Spinal cord (tissue), 10 donors: ENCODE measurements around the gene CTDSP2. TPM values are rescaled to one million over a fixed set of nuclear protein-coding genes. Genes with fewer than 3 reads are reported as not detected.

ENCODE experiments used
- DNase-seq, 6 donors: peaks; one replicate each; pipeline versions ENCODE4 v3.0.0 to v3.0.0-alpha.2; 2013 to 2015; ENCODE audit warnings: low spot score in 6 of 6, low read depth in 4 of 6
- H3K27ac ChIP-seq: one replicate; pipeline ENCODE4 v1.5.1; 2013; ENCODE audit warnings: low read depth, low read length, control low read depth
- H3K27me3 ChIP-seq: one replicate; pipeline ENCODE4 v1.6.1; 2013; ENCODE audit warnings: low read length; ENCODE audit not compliant: control insufficient read depth, insufficient read depth
- H3K36me3 ChIP-seq: one replicate; pipeline ENCODE4 v1.6.1; 2013; ENCODE audit warnings: low read length; ENCODE audit not compliant: control insufficient read depth, insufficient read depth
- H3K4me1 ChIP-seq: one replicate; pipeline ENCODE4 v1.6.1; 2013; ENCODE audit warnings: low read length; ENCODE audit not compliant: control insufficient read depth, insufficient read depth
- H3K4me3 ChIP-seq: one replicate; pipeline ENCODE4 v1.5.1; 2013; ENCODE audit warnings: low read depth, low read length, control low read depth
- H3K9me3 ChIP-seq: one replicate; pipeline ENCODE4 v1.6.1; 2013; ENCODE audit warnings: low read length; ENCODE audit not compliant: control insufficient read depth, insufficient read depth
- WGBS: methylation state at CpG from one replicate; pipeline ENCODE4 v1.1.5; 2013; ENCODE audit warnings: missing lambda C conversion rate; ENCODE audit not compliant: insufficient coverage; 5-methylcytosine and 5-hydroxymethylcytosine counted together
- polyA plus RNA-seq, 2 donors: library from polyadenylated mRNA; unstranded; fragments of 120-200 nt; gene quantifications; one replicate each; pipeline ENCODE4 v1.2.1, GENCODE V29; 2013; ENCODE audit not compliant: insufficient read length in 2 of 2
- small RNA-seq: library from RNA; depleted of rRNA; stranded (forward); fragments of <200 nt; gene quantifications from one replicate; pipeline ENCODE3, GENCODE V24; 2014; ENCODE audit warnings: low replicate concordance
- total RNA-seq, 2 donors: library from RNA; depleted of rRNA in 1 of 2; stranded (reverse); fragments of 120-200 nt in 1 of 2; fragments of >200 nt in 1 of 2; gene quantifications; one replicate each; pipeline versions ENCODE4 v1.2.3 to v1.2.4, GENCODE V29; 2013 to 2014
- donor health status: healthy.

CTDSP2 gene
- total and polyA plus RNA-seq, 4 donors = 42.6 to 111 (median 102) TPM

GRCh38 chr12:57770734-57771133 is 75.8 kb downstream of the CTDSP2 start:
- WGBS = 77% methylated on average over 3 of the region's 4 CpGs
- H3K4me1 ChIP-seq = peaks cover 32% of the 10 kb centered on the region
- no peak for DNase-seq
- peaks cover 11% of the 10 kb centered on the region for H3K36me3 ChIP-seq
- no peaks in the 10 kb centered on the region for H3K9me3 ChIP-seq
- H3K27ac ChIP-seq = no peak overlapping the region
- no peak overlapping the region for H3K4me3 ChIP-seq
- H3K27me3 ChIP-seq = peaks cover 23% of the 10 kb centered on the region

Small RNAs within 50 kb of the gene (small RNA-seq; reads per million reads assigned to genes)
- gene MIR26A2 (7.1 reads per million, percentile 95 among the genes with 10 or more reads in this experiment), gene RNU6-1083P (not detected)

Other genes with a start within 250 kb of the CTDSP2 start
- gene DTX3, start 241.9 kb downstream of the CTDSP2 start, total RNA-seq = 10 to 100 TPM; 36.2 to 66.3 TPM
- 100 to 1,000 TPM; 144 to 162 TPM for gene DTX3, start 241.9 kb downstream of the CTDSP2 start, polyA plus RNA-seq
- 10 to 100 TPM; 27.2 to 42.4 TPM for gene ARHGEF25, start 235.3 kb downstream of the CTDSP2 start, total RNA-seq
- 10 to 100 TPM; 47.7 to 61.9 TPM for gene ARHGEF25, start 235.3 kb downstream of the CTDSP2 start, polyA plus RNA-seq
- 10 to 100 TPM; 11.7 to 19.7 TPM for gene B4GALNT1, start 213.5 kb downstream of the CTDSP2 start, total RNA-seq
- 10 to 100 TPM; 45.7 to 50.0 TPM for gene B4GALNT1, start 213.5 kb downstream of the CTDSP2 start, polyA plus RNA-seq
- gene OS9, start 152.6 kb downstream of the CTDSP2 start, total RNA-seq = 100 to 1,000 TPM; 140 to 261 TPM
- 100 to 1,000 TPM; 178 to 203 TPM for gene OS9, start 152.6 kb downstream of the CTDSP2 start, polyA plus RNA-seq
- 10 to 100 TPM; 13.0 to 27.5 TPM for gene AGAP2, start 108.0 kb downstream of the CTDSP2 start, total RNA-seq
- 100 to 1,000 TPM; 109 to 120 TPM for gene AGAP2, start 108.0 kb downstream of the CTDSP2 start, polyA plus RNA-seq
- gene TSPAN31, start 101.7 kb downstream of the CTDSP2 start, total RNA-seq = 10 to 100 TPM; 56.0 to 64.0 TPM
- gene TSPAN31, start 101.7 kb downstream of the CTDSP2 start, polyA plus RNA-seq = 10 to 100 TPM; 72.6 to 86.5 TPM
- gene CDK4, start 94.4 kb downstream of the CTDSP2 start, total RNA-seq = 100 to 1,000 TPM in 1 of 2 donors, 10 to 100 TPM in 1; 62.9 to 116 TPM
- gene CDK4, start 94.4 kb downstream of the CTDSP2 start, polyA plus RNA-seq = 100 to 1,000 TPM; 138 to 142 TPM
- gene MARCHF9, start 91.6 kb downstream of the CTDSP2 start, total RNA-seq = 10 to 100 TPM; 13.0 to 13.3 TPM
- gene MARCHF9, start 91.6 kb downstream of the CTDSP2 start, polyA plus RNA-seq = 10 to 100 TPM; 43.6 to 47.7 TPM
- gene CYP27B1, start 79.7 kb downstream of the CTDSP2 start, total RNA-seq = under 1 TPM in 1 of 2 donors, not detected in 1; 0.72 TPM
- gene CYP27B1, start 79.7 kb downstream of the CTDSP2 start, polyA plus RNA-seq = 1 to 10 TPM; 1.4 to 1.9 TPM
- gene METTL1, start 74.6 kb downstream of the CTDSP2 start, total RNA-seq = 10 to 100 TPM in 1 of 2 donors, 1 to 10 TPM in 1; 4.1 to 11.6 TPM
- 10 to 100 TPM; 12.7 to 17.6 TPM for gene METTL1, start 74.6 kb downstream of the CTDSP2 start, polyA plus RNA-seq
- gene EEF1AKMT3, start 74.1 kb downstream of the CTDSP2 start, total RNA-seq = 1 to 10 TPM; 5.5 to 6.1 TPM
- gene EEF1AKMT3, start 74.1 kb downstream of the CTDSP2 start, polyA plus RNA-seq = 1 to 10 TPM; 4.7 to 6.0 TPM
- gene TSFM, start 63.9 kb downstream of the CTDSP2 start, total RNA-seq = 10 to 100 TPM; 30.7 to 32.1 TPM
- 10 to 100 TPM; 41.0 to 46.8 TPM for gene TSFM, start 63.9 kb downstream of the CTDSP2 start, polyA plus RNA-seq
- 100 to 1,000 TPM in 1 of 2 donors, 1 to 10 TPM in 1; 8.5 to 135 TPM for gene AVIL, start 28.0 kb downstream of the CTDSP2 start, total RNA-seq
- gene AVIL, start 28.0 kb downstream of the CTDSP2 start, polyA plus RNA-seq = 10 to 100 TPM; 13.7 to 17.5 TPM
- gene ATP23, start 94.8 kb upstream of the CTDSP2 start, total RNA-seq = 10 to 100 TPM in 1 of 2 donors, 1 to 10 TPM in 1; 8.9 to 13.7 TPM
- 1 to 10 TPM; 9.0 to 9.7 TPM for gene ATP23, start 94.8 kb upstream of the CTDSP2 start, polyA plus RNA-seq